GM12864 (cell line): ENCODE results near the gene TDRD1.
"Not testable (repeated sequence)": the region's sequence is repeated elsewhere in the genome, so short reads cannot be mapped to it uniquely, and the experiment has no call there.

Experiments
- DNase-seq: peaks from one replicate; pipeline ENCODE4 v3.0.0-alpha.2; 2011; ENCODE audit warnings: low read depth
- H3K4me3 ChIP-seq: 2 replicates; pipeline ENCODE4 v1.5.1; 2011; ENCODE audit warnings: mild to moderate bottlenecking, low read depth, low read length, control low read depth
- CTCF ChIP-seq: IDR thresholded peaks from 2 replicates; pipeline ENCODE4 v1.5.1; 2011; ENCODE audit warnings: low read depth, mild to moderate bottlenecking, moderate library complexity, low read length, control low read depth, inconsistent platforms; ENCODE audit errors: missing control alignments

Gene TDRD1

GRCh38 chr10:114179148-114179547 lies at the start of gene TDRD1:
Gene TDRD1 (plus strand): TSS chr10:114179353. CDS start chr10:114187832, 8,479 bp downstream.
- DNase-seq, result no peak
- no peak within 1 kb of the TSS for H3K4me3 ChIP-seq

GRCh38 chr10:114131094-114131493 lies 48.1 kb upstream of the TDRD1 start:
- peak; percentile 29 for DNase-seq
- H3K4me3 ChIP-seq, result no peak overlapping the region
- TF ChIP-seq CTCF, result no peak

More at GRCh38 chr10:114179148-114179547, at the start of gene TDRD1:
- no peak for TF ChIP-seq CTCF

GRCh38 chr10:114135476-114135875 lies 43.7 kb upstream of the TDRD1 start:
- TF ChIP-seq CTCF, result no peak
- H3K4me3 ChIP-seq, result no peak overlapping the region

GRCh38 chr10:114138581-114138980 lies 40.6 kb upstream of the TDRD1 start:
- no peak for TF ChIP-seq CTCF
- H3K4me3 ChIP-seq, result no peak overlapping the region
- no peak for DNase-seq

More at GRCh38 chr10:114135476-114135875, 43.7 kb upstream of the TDRD1 start:
- DNase-seq, result no peak

- no peak overlapping the region for H3K4me3 ChIP-seq
- no peak for TF ChIP-seq CTCF
These were observed 39.1 kb upstream of the TDRD1 start for GRCh38 chr10:114140036-114140435.

GRCh38 chr10:114140827-114141226 lies 38.3 kb upstream of the TDRD1 start:
- not testable (repeated sequence) for H3K4me3 ChIP-seq, DNase-seq

More at GRCh38 chr10:114140036-114140435, 39.1 kb upstream of the TDRD1 start:
- no peak for DNase-seq

- no peak overlapping the region for H3K4me3 ChIP-seq
- TF ChIP-seq CTCF, result no peak
- DNase-seq, result no peak
These were observed 37.1 kb upstream of the TDRD1 start for GRCh38 chr10:114142018-114142417.
